Measurements from ENCODE around the gene SCYGR3.
A peak's percentile ranks its signal among the peaks of the same experiment; 100 is the strongest.
"Not testable (repeated sequence)": the region's sequence is repeated elsewhere in the genome, so short reads cannot be mapped to it uniquely, and the experiment has no call there.

The SCYGR3 gene

GRCh38 chr2:227615181-227615580, 541 bp upstream of the SCYGR3 start:
- H4K20me1 ChIP-seq: no peaks in the 10 kb centered on the region
- H3K9me3 ChIP-seq: no peaks in the 10 kb centered on the region
- no peak overlapping the region for H3K4me3 ChIP-seq
- no peaks in the 10 kb centered on the region for H3K27me3 ChIP-seq
- H3K4me1 ChIP-seq: peaks cover 12% of the 10 kb centered on the region; the same call in 1 of the 2 replicates
- TF ChIP-seq Cebpa-rat (IDR thresholded peaks at IDR 0.05): no peak
- no peak overlapping the region for H3K4me2 ChIP-seq
- H3K27ac ChIP-seq: no peak overlapping the region
- H3K9ac ChIP-seq: no peak overlapping the region
- H3K36me3 ChIP-seq: no peaks in the 10 kb centered on the region

GRCh38 chr2:227614246-227614645, 394 bp downstream of the SCYGR3 start:
- no peak for TF ChIP-seq Cebpa-rat (IDR thresholded peaks at IDR 0.05)
- Histone ChIP-seq H3K4me3 (no peak overlapping the region), H3K4me1 (peaks cover 12% of the 10 kb centered on the region; the same call in 1 of the 2 replicates), H3K9ac (no peak overlapping the region), H3K27me3 (no peaks in the 10 kb centered on the region), H3K4me2 (no peak overlapping the region), H4K20me1 (no peaks in the 10 kb centered on the region), H3K9me3 (no peaks in the 10 kb centered on the region), H3K36me3 (no peaks in the 10 kb centered on the region), H3K27ac (no peak overlapping the region)

- Histone ChIP-seq H3K4me2 (no peak overlapping the region), H3K4me1 (peaks cover 12% of the 10 kb centered on the region), H3K27me3 (no peaks in the 10 kb centered on the region), H3K9me3 (no peaks in the 10 kb centered on the region), H4K20me1 (no peaks in the 10 kb centered on the region), H3K4me3 (no peak overlapping the region), H3K36me3 (no peaks in the 10 kb centered on the region), H3K27ac (no peak overlapping the region), H3K9ac (no peak overlapping the region)
- no peak for TF ChIP-seq Cebpa-rat (IDR thresholded peaks at IDR 0.05)
These were observed 1.4 kb downstream of the SCYGR3 start for GRCh38 chr2:227613272-227613660.

GRCh38 chr2:227612546-227613271, 1.9 kb downstream of the SCYGR3 start:
- H3K9ac ChIP-seq: no peak overlapping the region
- H3K27ac ChIP-seq: no peak overlapping the region
- H3K4me2 ChIP-seq: no peak overlapping the region
- H3K9me3 ChIP-seq: no peaks in the 10 kb centered on the region
- no peak overlapping the region for H3K4me3 ChIP-seq
- H3K4me1 ChIP-seq: peaks cover 14% of the 10 kb centered on the region
- no peaks in the 10 kb centered on the region for H4K20me1 ChIP-seq
- no peaks in the 10 kb centered on the region for H3K36me3 ChIP-seq
- H3K27me3 ChIP-seq: no peaks in the 10 kb centered on the region
- no peak for TF ChIP-seq Cebpa-rat (IDR thresholded peaks at IDR 0.05)

DNA sequence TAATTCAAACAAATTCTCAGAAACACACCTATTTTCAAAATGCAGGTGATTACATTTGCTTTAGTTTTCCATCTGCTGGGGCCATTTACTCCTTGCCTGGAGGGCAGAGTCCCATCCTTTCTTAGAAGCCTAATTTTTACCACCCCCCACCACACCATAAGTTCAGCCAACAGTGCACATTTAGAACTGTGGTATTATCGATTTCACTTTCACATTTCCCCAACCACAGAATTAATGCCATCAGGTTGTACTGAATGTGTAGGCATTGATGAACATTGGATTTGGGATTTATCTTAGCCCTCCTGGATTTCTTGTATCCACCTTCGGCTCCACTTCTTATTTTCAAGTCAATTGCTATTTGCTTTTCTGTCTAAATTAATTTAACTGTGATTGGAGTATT, 4.5 kb downstream of the SCYGR3 start:
- no peak overlapping the region for H3K9ac ChIP-seq
- no peaks in the 10 kb centered on the region for H4K20me1 ChIP-seq
- H3K4me3 ChIP-seq: no peak overlapping the region
- H3K4me2 ChIP-seq: no peak overlapping the region
- H3K9me3 ChIP-seq: no peaks in the 10 kb centered on the region
- H3K4me1 ChIP-seq: peaks cover 14% of the 10 kb centered on the region
- H3K27me3 ChIP-seq: no peaks in the 10 kb centered on the region
- H3K36me3 ChIP-seq: no peaks in the 10 kb centered on the region
- no peak for TF ChIP-seq Cebpa-rat (IDR thresholded peaks at IDR 0.05)
- no peak overlapping the region for H3K27ac ChIP-seq

GRCh38 chr2:227608561-227609338, 5.9 kb downstream of the SCYGR3 start:
- Histone ChIP-seq H3K27me3 (no peaks in the 10 kb centered on the region), H3K4me2 (peak overlapping the region; percentile 17; the same call in 1 of the 2 replicates), H4K20me1 (no peaks in the 10 kb centered on the region), H3K4me3 (no peak overlapping the region), H3K9ac (no peak overlapping the region), H3K9me3 (no peaks in the 10 kb centered on the region), H3K4me1 (peaks cover 14% of the 10 kb centered on the region), H3K27ac (no peak overlapping the region), H3K36me3 (no peaks in the 10 kb centered on the region)
- TF ChIP-seq Cebpa-rat (IDR thresholded peaks at IDR 0.05): no peak

GRCh38 chr2:227607941-227608340, 6.7 kb downstream of the SCYGR3 start:
- Histone ChIP-seq H3K4me2 (peak overlapping the region; percentile 17; the same call in 1 of the 2 replicates), H3K27ac (no peak overlapping the region), H3K4me3 (no peak overlapping the region), H3K4me1 (peaks cover 14% of the 10 kb centered on the region), H4K20me1 (no peaks in the 10 kb centered on the region), H3K9ac (no peak overlapping the region), H3K9me3 (no peaks in the 10 kb centered on the region), H3K36me3 (no peaks in the 10 kb centered on the region), H3K27me3 (no peaks in the 10 kb centered on the region)
- TF ChIP-seq Cebpa-rat (IDR thresholded peaks at IDR 0.05): no peak

- Histone ChIP-seq H3K9ac (no peak overlapping the region), H3K9me3 (no peaks in the 10 kb centered on the region), H3K27me3 (no peaks in the 10 kb centered on the region), H3K4me3 (no peak overlapping the region), H3K36me3 (no peaks in the 10 kb centered on the region), H3K27ac (no peak overlapping the region), H3K4me2 (no peak overlapping the region), H4K20me1 (no peaks in the 10 kb centered on the region), H3K4me1 (peaks cover 14% of the 10 kb centered on the region)
- no peak for TF ChIP-seq Cebpa-rat (IDR thresholded peaks at IDR 0.05)
These were observed 8.2 kb downstream of the SCYGR3 start for GRCh38 chr2:227606476-227606875.

DNA sequence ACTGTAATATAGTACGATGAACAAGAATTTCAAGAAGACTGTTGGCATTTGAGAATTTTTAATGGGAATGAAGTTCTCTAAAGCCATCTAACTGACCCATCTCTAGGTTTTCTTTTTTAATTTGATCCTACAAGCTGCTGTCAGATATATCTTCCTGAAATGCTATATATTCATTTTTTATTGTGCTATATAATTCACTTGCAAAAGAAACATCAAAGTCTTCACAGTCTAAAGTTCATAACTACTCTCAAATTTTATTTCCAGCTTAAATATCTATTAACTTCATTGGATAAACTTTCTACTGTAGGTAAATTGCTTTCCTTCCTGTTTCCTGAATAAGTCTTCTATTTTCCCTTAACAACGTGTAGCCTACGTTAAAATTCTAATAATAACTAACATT, 12.3 kb downstream of the SCYGR3 start:
- Histone ChIP-seq H3K27ac (no peak overlapping the region), H4K20me1 (no peaks in the 10 kb centered on the region), H3K4me3 (no peak overlapping the region), H3K27me3 (no peaks in the 10 kb centered on the region), H3K4me1 (no peaks in the 10 kb centered on the region), H3K9me3 (no peaks in the 10 kb centered on the region), H3K4me2 (no peak overlapping the region), H3K9ac (no peak overlapping the region), H3K36me3 (no peaks in the 10 kb centered on the region)
- TF ChIP-seq Cebpa-rat (IDR thresholded peaks at IDR 0.05): no peak

DNA sequence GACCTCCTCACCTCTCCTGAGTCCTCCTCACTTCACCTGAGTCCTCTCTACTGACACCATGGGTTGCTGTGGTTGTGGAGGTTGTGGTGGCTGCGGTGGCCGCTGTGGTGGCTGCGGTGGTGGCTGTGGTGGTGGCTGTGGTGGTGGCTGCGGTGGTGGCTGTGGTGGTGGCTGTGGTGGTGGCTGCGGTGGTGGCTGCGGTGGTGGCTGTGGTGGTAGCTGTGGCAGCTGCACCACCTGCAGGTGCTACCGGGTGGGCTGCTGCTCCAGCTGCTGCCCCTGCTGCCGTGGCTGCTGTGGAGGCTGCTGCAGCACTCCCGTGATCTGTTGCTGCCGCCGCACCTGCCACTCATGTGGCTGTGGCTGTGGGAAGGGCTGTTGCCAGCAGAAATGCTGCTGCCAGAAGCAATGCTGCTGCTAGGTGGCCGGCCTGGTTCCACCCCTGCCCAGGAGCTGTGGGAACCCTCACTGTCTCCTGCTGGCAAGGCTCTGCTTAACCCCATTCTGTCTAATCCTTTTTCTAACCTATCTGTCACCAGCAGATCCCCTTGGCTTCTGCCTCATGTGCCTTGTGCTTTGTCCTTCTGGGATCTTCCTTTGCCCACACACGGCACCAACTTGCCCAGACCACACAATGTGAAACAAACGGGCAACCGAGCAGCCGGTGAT, 15.7 kb downstream of the SCYGR3 start, which contains the start of gene SCYGR2:
TSS of gene SCYGR2 (plus strand) at position 59 of the 669 bp plus-strand sequence. CDS start at position 59, 0 bp downstream.
- not testable (repeated sequence) for H3K27me3 ChIP-seq, H3K4me1 ChIP-seq, H3K27ac ChIP-seq, H4K20me1 ChIP-seq, H3K36me3 ChIP-seq, H3K9ac ChIP-seq, H3K9me3 ChIP-seq, H3K4me2 ChIP-seq, H3K4me3 ChIP-seq

Data from BLaER1 (cell line).